ENCODE results near the gene NRXN3.

The NRXN3 gene

GRCh38 chr14:78345131-78345744, 175.1 kb downstream of the NRXN3 start:
- Histone ChIP-seq H3F3A (ENCODE audit: insufficient read depth) (no peaks in the 10 kb centered on the region), H3K9me3 (ENCODE audit: insufficient read depth, low read length) (no peaks in the 10 kb centered on the region), H4K20me1 (ENCODE audit: low read depth, low read length) (no peaks in the 10 kb centered on the region), H3K79me2 (ENCODE audit: insufficient read depth, low read length) (no peaks in the 10 kb centered on the region), H3K36me3 (ENCODE audit: low read length) (no peaks in the 10 kb centered on the region), H2AFZ (ENCODE audit: low read depth, low read length, severe bottlenecking) (no peak overlapping the region), H3K4me2 (ENCODE audit: low read depth, low read length, poor library complexity, severe bottlenecking) (no peak overlapping the region), H3K4me3 (ENCODE audit: insufficient read depth, low read length, poor library complexity, severe bottlenecking) (no peak overlapping the region), H3K9me2 (replicated peaks; ENCODE audit: insufficient read depth, low read length) (no peaks in the 10 kb centered on the region), H3K9ac (ENCODE audit: low read length) (no peak overlapping the region), H3K27ac (ENCODE audit: low read depth, low read length) (no peak overlapping the region), H3K27me3 (ENCODE audit: low read length) (no peaks in the 10 kb centered on the region)
- no peak for TF ChIP-seq EZH2phosphoT487 (conservative IDR thresholded peaks at IDR 0.05; ENCODE audit: low read length)
- no peak for TF ChIP-seq CTCF (IDR thresholded peaks at IDR 0.05; ENCODE audit: insufficient read depth, low read length, poor library complexity, severe bottlenecking)

- Histone ChIP-seq H3K4me3 (ENCODE audit: insufficient read depth, low read length, poor library complexity, severe bottlenecking) (no peak overlapping the region), H4K20me1 (ENCODE audit: low read depth, low read length) (no peaks in the 10 kb centered on the region), H3K27me3 (ENCODE audit: low read length) (no peaks in the 10 kb centered on the region), H3K79me2 (ENCODE audit: insufficient read depth, low read length) (no peaks in the 10 kb centered on the region), H3K27ac (ENCODE audit: low read depth, low read length) (no peak overlapping the region), H3K4me2 (ENCODE audit: low read depth, low read length, poor library complexity, severe bottlenecking) (no peak overlapping the region), H3K9me3 (ENCODE audit: insufficient read depth, low read length) (no peaks in the 10 kb centered on the region), H3F3A (ENCODE audit: insufficient read depth) (no peaks in the 10 kb centered on the region), H3K9ac (ENCODE audit: low read length) (no peak overlapping the region), H2AFZ (ENCODE audit: low read depth, low read length, severe bottlenecking) (no peak overlapping the region), H3K9me2 (replicated peaks; ENCODE audit: insufficient read depth, low read length) (no peaks in the 10 kb centered on the region), H3K36me3 (ENCODE audit: low read length) (no peaks in the 10 kb centered on the region)
- TF ChIP-seq EZH2phosphoT487 (conservative IDR thresholded peaks at IDR 0.05; ENCODE audit: low read length) (no peak), CTCF (IDR thresholded peaks at IDR 0.05; ENCODE audit: insufficient read depth, low read length, poor library complexity, severe bottlenecking) (no peak)
Observed at GRCh38 chr14:78346747-78347146, 176.6 kb downstream of the NRXN3 start.

GRCh38 chr14:78355109-78355508, 184.9 kb downstream of the NRXN3 start:
- H2AFZ ChIP-seq (ENCODE audit: low read depth, low read length, severe bottlenecking) = no peak overlapping the region
- no peaks in the 10 kb centered on the region for H4K20me1 ChIP-seq (ENCODE audit: low read depth, low read length)
- no peaks in the 10 kb centered on the region for H3K79me2 ChIP-seq (ENCODE audit: insufficient read depth, low read length)
- no peak overlapping the region for H3K27ac ChIP-seq (ENCODE audit: low read depth, low read length)
- no peak overlapping the region for H3K9ac ChIP-seq (ENCODE audit: low read length)
- H3F3A ChIP-seq (ENCODE audit: insufficient read depth) = no peaks in the 10 kb centered on the region
- H3K4me3 ChIP-seq (ENCODE audit: insufficient read depth, low read length, poor library complexity, severe bottlenecking) = no peak overlapping the region
- TF ChIP-seq CTCF (IDR thresholded peaks at IDR 0.05; ENCODE audit: insufficient read depth, low read length, poor library complexity, severe bottlenecking) = no peak
- TF ChIP-seq EZH2phosphoT487 (conservative IDR thresholded peaks at IDR 0.05; ENCODE audit: low read length) = no peak
- no peaks in the 10 kb centered on the region for H3K36me3 ChIP-seq (ENCODE audit: low read length)
- H3K9me2 ChIP-seq (replicated peaks; ENCODE audit: insufficient read depth, low read length) = no peaks in the 10 kb centered on the region
- H3K27me3 ChIP-seq (ENCODE audit: low read length) = no peaks in the 10 kb centered on the region
- H3K4me2 ChIP-seq (ENCODE audit: low read depth, low read length, poor library complexity, severe bottlenecking) = no peak overlapping the region
- no peaks in the 10 kb centered on the region for H3K9me3 ChIP-seq (ENCODE audit: insufficient read depth, low read length)
